Measurements from ENCODE around the gene CYB5R3. TPM values are rescaled to one million over a fixed set of nuclear protein-coding genes. Genes with fewer than 3 reads are reported as not detected.
"Not testable (repeated sequence)": the region's sequence is repeated elsewhere in the genome, so short reads cannot be mapped to it uniquely, and the experiment has no call there.

Gene CYB5R3
- total RNA-seq, 2 donors from 2014 or later = 41.8 to 50.8 TPM

DNA sequence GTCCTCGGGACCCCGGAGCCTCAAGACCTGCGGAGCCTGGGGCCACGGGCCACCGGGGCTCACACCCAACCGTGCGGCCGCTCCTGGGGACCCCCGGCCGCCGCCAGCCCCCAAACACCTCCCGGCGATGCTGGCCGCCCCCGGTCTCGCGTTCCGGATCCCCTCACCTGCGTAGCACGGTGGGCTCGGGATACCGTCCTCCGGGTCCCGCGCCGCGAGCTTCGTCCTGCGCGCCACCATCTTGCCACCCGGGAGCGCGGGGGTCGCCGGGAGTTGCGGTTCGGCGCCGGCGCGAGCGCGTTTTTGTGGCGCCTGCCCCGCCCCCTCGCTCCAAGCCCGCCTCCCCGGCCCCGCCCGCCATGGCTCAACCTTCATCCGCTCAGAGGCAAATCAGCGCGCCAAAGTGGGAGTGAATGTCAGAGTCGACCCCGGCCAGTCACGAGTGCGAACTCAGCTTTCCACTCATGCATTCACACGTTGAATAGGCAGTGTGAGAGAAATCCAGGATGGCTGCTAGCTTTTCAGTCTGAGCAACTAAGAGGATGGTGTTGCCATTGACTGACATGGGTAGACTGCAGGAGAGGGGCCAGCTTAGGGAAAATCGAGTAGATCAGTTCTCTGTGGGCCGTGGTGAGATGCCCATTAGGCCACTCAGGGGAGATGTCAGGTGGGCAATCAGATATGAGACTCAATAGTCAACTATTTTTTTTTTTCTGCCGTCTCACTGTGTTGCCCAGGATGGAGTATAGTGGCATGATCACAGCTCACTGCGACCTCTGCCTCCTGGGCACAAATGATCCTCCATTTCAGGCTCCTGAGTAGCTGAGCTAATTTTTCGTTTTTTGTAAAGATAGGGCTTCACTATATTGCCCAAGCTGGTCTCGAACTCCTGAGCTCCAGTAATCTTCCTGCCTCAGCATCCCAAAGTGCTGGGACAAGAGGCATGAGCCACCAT is 67.2 kb downstream of the CYB5R3 start:
- Histone ChIP-seq H3K9me3 (no peaks in the 10 kb centered on the region), H3K36me3 (replicated peaks in 1 of 2; ENCODE audit: insufficient read depth in 1 of 2, low read depth in 2 of 2) (peaks cover 4 to 29% of the 10 kb centered on the region in 2 donors), H3K4me1 (peaks cover 10% of the 10 kb centered on the region), H3K27ac (peak overlapping the region in 3 of 4 donors; percentile 29 to 56 (median 36)), H3K4me3 (peak overlapping the region; percentile 60 to 81), H3K27me3 (no peaks in the 10 kb centered on the region)
- 11 to 47% methylated on average over 6 to 24 of the region's 64 CpGs for WGBS, 2 donors
- intact Hi-C loops (cut with DNase I) = no loop called here
- DNase-seq = peak; percentile 73 to 85 (median 75)
- TF ChIP-seq POLR2A (IDR thresholded peaks at IDR 0.05) = peak in 2 of 3 donors; percentile 31 to 44
- TF ChIP-seq, protein P1, sequence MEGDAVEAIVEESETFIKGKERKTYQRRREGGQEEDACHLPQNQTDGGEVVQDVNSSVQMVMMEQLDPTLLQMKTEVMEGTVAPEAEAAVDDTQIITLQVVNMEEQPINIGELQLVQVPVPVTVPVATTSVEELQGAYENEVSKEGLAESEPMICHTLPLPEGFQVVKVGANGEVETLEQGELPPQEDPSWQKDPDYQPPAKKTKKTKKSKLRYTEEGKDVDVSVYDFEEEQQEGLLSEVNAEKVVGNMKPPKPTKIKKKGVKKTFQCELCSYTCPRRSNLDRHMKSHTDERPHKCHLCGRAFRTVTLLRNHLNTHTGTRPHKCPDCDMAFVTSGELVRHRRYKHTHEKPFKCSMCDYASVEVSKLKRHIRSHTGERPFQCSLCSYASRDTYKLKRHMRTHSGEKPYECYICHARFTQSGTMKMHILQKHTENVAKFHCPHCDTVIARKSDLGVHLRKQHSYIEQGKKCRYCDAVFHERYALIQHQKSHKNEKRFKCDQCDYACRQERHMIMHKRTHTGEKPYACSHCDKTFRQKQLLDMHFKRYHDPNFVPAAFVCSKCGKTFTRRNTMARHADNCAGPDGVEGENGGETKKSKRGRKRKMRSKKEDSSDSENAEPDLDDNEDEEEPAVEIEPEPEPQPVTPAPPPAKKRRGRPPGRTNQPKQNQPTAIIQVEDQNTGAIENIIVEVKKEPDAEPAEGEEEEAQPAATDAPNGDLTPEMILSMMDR (IDR thresholded peaks at IDR 0.05) = no peak
- ATAC-seq = peak; percentile 88

GRCh38 chr22:42581194-42581761 is 67.9 kb downstream of the CYB5R3 start:
- DNase-seq; H3K27me3 ChIP-seq; H3K9me3 ChIP-seq; intact Hi-C loops (cut with DNase I): not testable (repeated sequence)
- ATAC-seq = peak; percentile 33
- peaks cover 4 to 23% of the 10 kb centered on the region in 2 donors for H3K36me3 ChIP-seq (replicated peaks in 1 of 2; ENCODE audit: insufficient read depth in 1 of 2, low read depth in 2 of 2)
- 0% methylated on average over 5 to 13 of the region's 22 CpGs for WGBS, 2 donors
- peaks cover 10% of the 10 kb centered on the region for H3K4me1 ChIP-seq
- H3K4me3 ChIP-seq = peak overlapping the region; percentile 60 to 81
- H3K27ac ChIP-seq = peak overlapping the region in 3 of 4 donors; percentile 29 to 56 (median 36)

DNA sequence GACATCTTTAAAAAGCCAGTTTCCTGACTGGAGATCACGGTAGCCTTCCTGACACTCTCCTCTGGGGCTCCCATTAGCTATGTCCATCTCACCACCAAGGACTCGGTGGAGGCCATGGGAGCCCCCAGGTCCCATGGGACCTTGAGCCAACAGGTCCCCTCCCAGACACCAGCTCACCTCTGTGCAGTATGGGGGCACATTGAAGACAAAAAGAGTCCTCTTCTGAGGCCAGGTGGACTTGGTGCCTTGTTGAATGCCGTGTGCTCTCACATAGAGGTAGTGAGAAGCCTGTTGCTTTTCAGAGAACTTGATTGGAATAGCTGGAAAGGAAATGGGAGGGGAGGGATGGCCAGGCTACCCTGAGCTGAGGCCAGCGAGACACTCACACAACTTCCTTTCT is 69.2 kb downstream of the CYB5R3 start:
- peaks cover 10% of the 10 kb centered on the region for H3K4me1 ChIP-seq
- H3K27me3 ChIP-seq; intact Hi-C loops (cut with DNase I); DNase-seq; H3K27ac ChIP-seq; H3K4me3 ChIP-seq; ATAC-seq; H3K9me3 ChIP-seq: not testable (repeated sequence)
- peaks cover under 1 to 12% of the 10 kb centered on the region in 2 donors for H3K36me3 ChIP-seq (replicated peaks in 1 of 2; ENCODE audit: insufficient read depth in 1 of 2, low read depth in 2 of 2)
- 90 to 96% methylated on average over 2 to 3 of the region's 4 CpGs for WGBS, 2 donors

GRCh38 chr22:42577623-42578240 is 71.5 kb downstream of the CYB5R3 start:
- DNase-seq (no peak), ATAC-seq (no peak)
- WGBS, 2 donors = 71 to 79% methylated on average over 10 to 14 of the region's 15 CpGs
- H3K4me3 ChIP-seq = no peak overlapping the region
- no peak overlapping the region for H3K27ac ChIP-seq
- H3K9me3 ChIP-seq = no peaks in the 10 kb centered on the region
- no peaks in the 10 kb centered on the region for H3K27me3 ChIP-seq
- TF ChIP-seq POLR2A (IDR thresholded peaks at IDR 0.05) = no peak
- TF ChIP-seq, protein P1 (IDR thresholded peaks at IDR 0.05) = no peak
- intact Hi-C loops (cut with DNase I) = no loop called here
- H3K36me3 ChIP-seq (replicated peaks in 1 of 2; ENCODE audit: insufficient read depth in 1 of 2, low read depth in 2 of 2) = peaks cover 0 to 11% of the 10 kb centered on the region in 2 donors
- H3K4me1 ChIP-seq = peaks cover 10% of the 10 kb centered on the region

GRCh38 chr22:42577141-42577540 is 72.1 kb downstream of the CYB5R3 start:
- H3K27me3 ChIP-seq; H3K9me3 ChIP-seq; H3K27ac ChIP-seq; DNase-seq; intact Hi-C loops (cut with DNase I); H3K4me1 ChIP-seq; ATAC-seq; H3K4me3 ChIP-seq: not testable (repeated sequence)
- WGBS, 2 donors = 89 to 93% methylated on average over 8 to 9 of the region's 9 CpGs
- peaks cover 0 to 11% of the 10 kb centered on the region in 2 donors for H3K36me3 ChIP-seq (replicated peaks in 1 of 2; ENCODE audit: insufficient read depth in 1 of 2, low read depth in 2 of 2)

GRCh38 chr22:42575996-42576574 is 73.1 kb downstream of the CYB5R3 start:
- H3K9me3 ChIP-seq; H3K27ac ChIP-seq; H3K27me3 ChIP-seq; DNase-seq; intact Hi-C loops (cut with DNase I); H3K4me1 ChIP-seq; ATAC-seq; H3K4me3 ChIP-seq: not testable (repeated sequence)
- 90 to 94% methylated on average over 18 to 27 of the region's 30 CpGs for WGBS, 2 donors
- peaks cover 0 to 12% of the 10 kb centered on the region in 2 donors for H3K36me3 ChIP-seq (replicated peaks in 1 of 2; ENCODE audit: insufficient read depth in 1 of 2, low read depth in 2 of 2)

DNA sequence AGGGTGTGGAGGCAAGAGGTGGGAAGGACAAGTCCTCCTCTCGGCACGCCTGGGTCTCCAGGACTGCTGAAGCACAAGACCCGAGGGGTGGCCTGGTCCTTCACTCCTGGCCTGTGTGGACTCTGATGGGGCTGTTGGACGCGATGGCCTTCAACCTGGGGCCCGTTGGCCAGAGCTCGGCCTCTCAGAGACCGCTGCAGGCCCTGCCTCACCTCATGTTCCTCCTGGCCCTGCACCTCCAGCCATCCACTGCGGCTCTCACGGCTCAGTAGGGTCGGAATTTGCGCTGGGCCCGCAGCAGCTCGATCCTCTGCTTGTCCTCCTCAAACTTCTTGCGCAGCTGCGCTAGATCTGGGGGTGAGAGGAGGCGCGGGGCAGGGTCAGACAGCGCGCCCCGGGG is 74.7 kb downstream of the CYB5R3 start:
- intact Hi-C loops (cut with DNase I); DNase-seq; ATAC-seq; H3K9me3 ChIP-seq; H3K27ac ChIP-seq; H3K4me1 ChIP-seq; H3K27me3 ChIP-seq; H3K4me3 ChIP-seq: not testable (repeated sequence)
- peaks cover 0 to 12% of the 10 kb centered on the region in 2 donors for H3K36me3 ChIP-seq (replicated peaks in 1 of 2; ENCODE audit: insufficient read depth in 1 of 2, low read depth in 2 of 2)
- WGBS, 2 donors = 77 to 100% methylated on average over 5 to 6 of the region's 21 CpGs

DNA sequence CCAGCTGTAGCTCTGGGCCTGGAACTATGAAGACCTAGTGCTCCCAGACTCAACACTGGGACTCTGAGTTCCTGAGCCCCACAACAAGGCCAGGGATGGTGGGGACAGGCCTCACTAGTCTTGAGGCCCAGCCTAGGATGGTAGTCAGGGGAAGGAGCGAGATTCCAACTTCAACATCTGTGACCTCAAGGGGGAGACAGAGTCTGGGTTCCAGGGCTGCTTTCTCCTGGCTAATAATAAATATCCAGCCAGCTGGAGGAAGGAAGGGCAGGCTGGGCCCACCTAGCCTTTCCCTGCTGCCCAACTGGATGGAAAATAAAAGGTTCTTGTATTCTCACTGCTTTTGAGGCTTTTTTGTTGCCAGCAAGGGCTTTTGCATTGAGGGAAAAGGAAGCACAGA is 75.1 kb downstream of the CYB5R3 start:
- H3K4me3 ChIP-seq; intact Hi-C loops (cut with DNase I); ATAC-seq; H3K9me3 ChIP-seq; H3K27ac ChIP-seq; H3K27me3 ChIP-seq; DNase-seq; H3K4me1 ChIP-seq: not testable (repeated sequence)
- 100% methylated on average over 1 of the region's 1 CpG; no CpG with 5 or more reads in 1 of the 2 donors for WGBS, 2 donors
- peaks cover 0 to 12% of the 10 kb centered on the region in 2 donors for H3K36me3 ChIP-seq (replicated peaks in 1 of 2; ENCODE audit: insufficient read depth in 1 of 2, low read depth in 2 of 2)

- H3K27me3 ChIP-seq; intact Hi-C loops (cut with DNase I); H3K4me3 ChIP-seq; DNase-seq; H3K27ac ChIP-seq; H3K9me3 ChIP-seq; H3K4me1 ChIP-seq; ATAC-seq; H3K36me3 ChIP-seq (replicated peaks in 1 of 2; ENCODE audit: insufficient read depth in 1 of 2, low read depth in 2 of 2): not testable (repeated sequence)
- WGBS, 2 donors = 97% methylated on average over 10 of the region's 12 CpGs; no CpG with 5 or more reads in 1 of the 2 donors
Measured at GRCh38 chr22:42571068-42571467, 78.1 kb downstream of the CYB5R3 start.
